Amniotic epithelial cell (primary cell): ENCODE data around the gene FKBP1B.
"Not testable (repeated sequence)": the region's sequence is repeated elsewhere in the genome, so short reads cannot be mapped to it uniquely, and the experiment has no call there.

Experiments used
- DNase-seq: peaks from one replicate; pipeline ENCODE4 v3.0.0-alpha.2; 2010; ENCODE audit warnings: low read depth

FKBP1B gene

GRCh38 chr2:24049485-24050021 is at the start of gene FKBP1B:
Gene FKBP1B, plus strand, starts transcription at chr2:24049741. Its CDS starts 109 bp downstream, at chr2:24049850.
- DNase-seq = peak; percentile 40

- DNase-seq = no peak
These were observed 41.8 kb upstream of the FKBP1B start for GRCh38 chr2:24007693-24008092.

GRCh38 chr2:24008672-24009366 is 40.7 kb upstream of the FKBP1B start:
- DNase-seq = no peak

- no peak for DNase-seq
These were observed 40.2 kb upstream of the FKBP1B start for GRCh38 chr2:24009367-24009679.

GRCh38 chr2:24009680-24010476 is 39.7 kb upstream of the FKBP1B start, which contains the start of gene MFSD2B:
Gene MFSD2B, plus strand, starts transcription at chr2:24010085. Its CDS starts 12 bp downstream, at chr2:24010097.
- DNase-seq = peak; percentile 24

GRCh38 chr2:24010477-24011249 is 38.9 kb upstream of the FKBP1B start:
- no peak for DNase-seq

GRCh38 chr2:24011250-24012104 is 38.1 kb upstream of the FKBP1B start:
- DNase-seq = no peak

GRCh38 chr2:24012521-24013188 is 36.9 kb upstream of the FKBP1B start:
- no peak for DNase-seq

GRCh38 chr2:24014902-24015301 is 34.6 kb upstream of the FKBP1B start:
- not testable (repeated sequence) for DNase-seq

GRCh38 chr2:24015562-24016375 is 33.8 kb upstream of the FKBP1B start:
- peak; percentile 93 for DNase-seq

- no peak for DNase-seq
These were observed 33.2 kb upstream of the FKBP1B start for GRCh38 chr2:24016376-24016761.

- no peak for DNase-seq
These were observed 32.5 kb upstream of the FKBP1B start for GRCh38 chr2:24016853-24017703.

- no peak for DNase-seq
These were observed 31.8 kb upstream of the FKBP1B start for GRCh38 chr2:24017711-24018110.

GRCh38 chr2:24018241-24018640 is 31.3 kb upstream of the FKBP1B start:
- no peak for DNase-seq

GRCh38 chr2:24019729-24020128 is 29.8 kb upstream of the FKBP1B start:
- no peak for DNase-seq

GRCh38 chr2:24020244-24020643 is 29.3 kb upstream of the FKBP1B start:
- DNase-seq = no peak

GRCh38 chr2:24021122-24021998 is 28.2 kb upstream of the FKBP1B start:
- DNase-seq = no peak
